Prostate gland (tissue), 2 donors: ENCODE measurements around the gene CCR7.

Source experiments
- CTCF ChIP-seq, 4 experiments: fragments of 200-600 bp in 2 of 4; fragments of 450-650 bp in 2 of 4; sonication (generic) in 2 of 4; IDR thresholded peaks; 1 replicate in 3 of 4; 2 replicates in 1 of 4; pipeline ENCODE4 v1.5.1; 2016 to 2019; ENCODE audit warnings: antibody characterized with exemption in 4 of 4, mild to moderate bottlenecking in 2 of 4, moderate library complexity in 2 of 4
- POLR2A ChIP-seq: fragments of 450-650 bp; IDR thresholded peaks from one replicate; pipeline ENCODE4 v1.6.1; 2016; ENCODE audit warnings: antibody characterized with exemption, mild to moderate bottlenecking
- POLR2AphosphoS5 ChIP-seq: sonication (generic); formaldehyde crosslinking; IDR thresholded peaks from one replicate; pipeline ENCODE4 v1.6.1; 2017; ENCODE audit warnings: antibody characterized with exemption

DNA sequence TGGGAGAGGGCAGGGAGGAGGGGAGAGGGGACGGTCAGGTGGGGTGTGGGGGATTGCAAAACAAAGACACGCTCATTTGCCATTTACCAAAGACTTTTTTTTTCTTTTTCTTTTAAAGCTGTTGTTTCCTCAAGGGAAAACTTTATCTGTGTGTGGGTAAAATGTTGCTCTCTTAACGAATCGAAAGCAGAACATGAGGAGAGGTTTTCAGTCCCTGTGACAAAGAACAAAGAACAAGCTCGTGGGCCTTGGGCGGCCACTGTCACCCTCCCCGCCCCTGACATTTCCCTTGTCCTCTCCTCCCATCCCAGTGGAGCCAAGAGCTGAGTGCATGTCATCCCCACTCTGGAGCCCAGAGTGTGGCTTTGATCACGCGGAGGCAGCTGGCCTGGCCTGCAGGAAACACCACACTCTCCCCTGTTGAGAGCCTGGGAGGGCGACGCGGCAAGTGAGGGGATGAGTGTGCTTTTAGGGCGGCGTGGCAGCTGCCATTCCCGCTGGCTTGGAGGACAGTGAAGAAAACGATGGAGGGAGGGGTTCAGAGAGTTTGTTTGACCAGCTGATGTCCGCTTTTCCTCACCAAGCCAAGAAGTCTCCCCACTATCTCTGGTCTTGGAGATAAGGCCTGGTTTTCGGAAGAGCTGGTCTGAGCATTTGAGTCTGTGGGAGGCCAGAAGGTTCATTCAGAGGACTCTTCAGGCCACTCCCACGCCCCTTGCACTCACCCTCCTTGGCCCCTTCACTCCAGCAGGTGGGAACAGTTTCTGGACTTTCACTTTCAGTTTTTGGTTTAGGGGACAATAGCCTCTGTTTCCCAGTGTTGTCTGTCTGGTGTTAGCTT lies 11.4 kb downstream of the CCR7 start:
- TF ChIP-seq POLR2A (no peak), CTCF (IDR thresholded peaks at IDR 0.05) (no peak), POLR2AphosphoS5 (no peak)
